ENCODE data around the gene SAE1. TPM values are rescaled to one million over a fixed set of nuclear protein-coding genes. Genes with fewer than 3 reads are reported as not detected.

The SAE1 gene
- total RNA-seq, 2 experiments from 2014 or later, result 125 to 127 TPM

DNA sequence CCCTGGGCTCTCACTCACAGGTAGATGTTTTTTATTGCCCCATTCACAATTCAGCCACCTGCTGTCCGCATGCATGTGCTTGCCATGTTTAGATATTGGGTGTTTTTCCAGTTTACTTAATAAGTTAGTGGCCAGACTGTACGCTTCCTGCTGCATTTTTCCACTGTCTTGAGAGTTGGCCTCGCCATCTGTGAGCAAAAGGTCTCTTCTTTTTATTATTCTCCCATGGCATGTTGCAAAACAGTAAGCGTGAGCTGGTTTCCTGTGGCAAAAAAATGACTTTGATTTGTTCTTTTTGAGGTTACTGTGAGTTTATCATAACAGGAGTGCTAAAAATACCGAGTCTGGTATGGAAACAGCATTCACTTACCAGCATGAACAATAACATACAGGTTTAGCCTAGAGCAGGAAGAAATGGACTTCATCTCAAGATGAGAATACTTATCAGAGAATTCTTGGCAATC, 46.0 kb downstream of the SAE1 start:
- no peaks in the 10 kb centered on the region for H3K9me3 Mint-ChIP-seq
- peak overlapping the region; percentile 26 for H3K4me3 Mint-ChIP-seq
- intact Hi-C loops (cut with micrococcal nuclease), result no loop called here
- peaks cover 52% of the 10 kb centered on the region for H3K36me3 Mint-ChIP-seq (ENCODE audit: low read depth)
- ChIA-PET POLR2A (interaction anchor here (0.8 to 2.6 kb wide), 5 partner anchors 10 to 33 kb away, joined by 3 to 15 read pairs (median 4); no protein-coding TSS in a partner anchor), CTCF (interaction anchor here (0.6 to 3.7 kb wide), 8 partner anchors 10 to 68 kb away, joined by 3 to 25 read pairs (median 7); no protein-coding TSS in a partner anchor)
- peak overlapping the region; percentile 89 for H3K27ac Mint-ChIP-seq
- TF ChIP-seq, protein P1, sequence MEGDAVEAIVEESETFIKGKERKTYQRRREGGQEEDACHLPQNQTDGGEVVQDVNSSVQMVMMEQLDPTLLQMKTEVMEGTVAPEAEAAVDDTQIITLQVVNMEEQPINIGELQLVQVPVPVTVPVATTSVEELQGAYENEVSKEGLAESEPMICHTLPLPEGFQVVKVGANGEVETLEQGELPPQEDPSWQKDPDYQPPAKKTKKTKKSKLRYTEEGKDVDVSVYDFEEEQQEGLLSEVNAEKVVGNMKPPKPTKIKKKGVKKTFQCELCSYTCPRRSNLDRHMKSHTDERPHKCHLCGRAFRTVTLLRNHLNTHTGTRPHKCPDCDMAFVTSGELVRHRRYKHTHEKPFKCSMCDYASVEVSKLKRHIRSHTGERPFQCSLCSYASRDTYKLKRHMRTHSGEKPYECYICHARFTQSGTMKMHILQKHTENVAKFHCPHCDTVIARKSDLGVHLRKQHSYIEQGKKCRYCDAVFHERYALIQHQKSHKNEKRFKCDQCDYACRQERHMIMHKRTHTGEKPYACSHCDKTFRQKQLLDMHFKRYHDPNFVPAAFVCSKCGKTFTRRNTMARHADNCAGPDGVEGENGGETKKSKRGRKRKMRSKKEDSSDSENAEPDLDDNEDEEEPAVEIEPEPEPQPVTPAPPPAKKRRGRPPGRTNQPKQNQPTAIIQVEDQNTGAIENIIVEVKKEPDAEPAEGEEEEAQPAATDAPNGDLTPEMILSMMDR (IDR thresholded peaks at IDR 0.05), result no peak
- H3K27me3 Mint-ChIP-seq, result no peaks in the 10 kb centered on the region
- H3K4me1 Mint-ChIP-seq (ENCODE audit: low read depth), result peaks cover 62% of the 10 kb centered on the region
- DNase-seq (peak; percentile 62), ATAC-seq (peak; percentile 79)

DNA sequence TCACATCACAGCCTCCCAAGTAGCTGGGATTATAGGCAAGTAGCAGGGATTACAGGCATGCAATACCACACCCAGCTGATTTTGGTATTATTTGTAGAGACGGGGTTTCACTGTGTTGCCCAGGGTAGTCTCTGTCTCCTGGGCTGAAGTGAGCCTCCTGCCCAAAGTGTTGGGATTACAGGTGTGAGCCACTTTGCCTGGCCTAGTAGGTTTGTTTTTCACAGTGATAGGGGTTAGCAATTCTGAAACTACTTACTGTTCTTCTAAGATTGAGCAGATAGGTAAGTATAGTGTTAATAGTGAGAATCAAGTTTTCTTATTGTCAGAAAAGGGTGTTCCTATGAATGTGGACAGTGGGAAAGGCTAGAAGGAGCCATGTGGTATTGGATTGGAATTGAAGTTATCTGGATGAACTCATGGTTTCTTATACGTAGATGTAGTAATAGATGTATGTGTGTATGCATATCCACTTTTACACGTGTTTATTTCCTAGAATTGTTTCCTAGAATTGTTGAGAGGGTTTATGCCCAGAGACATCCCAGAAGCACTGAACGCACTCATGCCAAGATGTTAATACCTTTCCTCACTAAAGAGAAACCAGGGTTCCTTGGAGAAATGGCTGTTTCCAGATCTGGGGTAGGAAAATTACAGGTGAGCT, 49.1 kb downstream of the SAE1 start:
- TF ChIP-seq, protein P1 (IDR thresholded peaks at IDR 0.05), result no peak
- no peaks in the 10 kb centered on the region for H3K9me3 Mint-ChIP-seq

GRCh38 chr19:47183601-47184000, 53.0 kb downstream of the SAE1 start:
- peak overlapping the region; percentile 93 for H3K27ac Mint-ChIP-seq
- POLR2A ChIA-PET, result interaction anchor here (0.5 to 2.2 kb wide), 4 partner anchors 11 to 561 kb away, joined by 3 to 9 read pairs (median 3); no protein-coding TSS in a partner anchor
- H3K36me3 Mint-ChIP-seq (ENCODE audit: low read depth), result peaks cover 53% of the 10 kb centered on the region
- ATAC-seq, result no peak
- DNase-seq, result no peak
- H3K4me3 Mint-ChIP-seq, result no peak overlapping the region
- TF ChIP-seq, protein P1 (IDR thresholded peaks at IDR 0.05), result no peak
- intact Hi-C loops (cut with micrococcal nuclease), result loop anchor here (5.0 kb wide), 1 partner anchor 36 kb away; no protein-coding TSS in a partner anchor
- H3K4me1 Mint-ChIP-seq (ENCODE audit: low read depth), result peaks cover 77% of the 10 kb centered on the region
- CTCF ChIA-PET, result no interaction called here
- no peaks in the 10 kb centered on the region for H3K9me3 Mint-ChIP-seq
- no peaks in the 10 kb centered on the region for H3K27me3 Mint-ChIP-seq

More for the DNA sequence above, 49.1 kb downstream of the SAE1 start:
- POLR2A ChIA-PET, result interaction anchor here (0.6 to 1.7 kb wide), 2 partner anchors 10 to 33 kb away, joined by 3 to 7 read pairs; no protein-coding TSS in a partner anchor
- Mint-ChIP-seq H3K27me3 (no peaks in the 10 kb centered on the region), H3K27ac (peak overlapping the region; percentile 11), H3K4me3 (no peak overlapping the region), H3K36me3 (ENCODE audit: low read depth) (peaks cover 61% of the 10 kb centered on the region), H3K4me1 (ENCODE audit: low read depth) (peaks cover 83% of the 10 kb centered on the region)
- CTCF ChIA-PET, result interaction anchor here (0.8 to 3.7 kb wide), 4 partner anchors 21 to 31 kb away, joined by 3 to 14 read pairs (median 5); no protein-coding TSS in a partner anchor
- intact Hi-C loops (cut with micrococcal nuclease), result loop anchor here (5.0 kb wide), 1 partner anchor 32 kb away; no protein-coding TSS in a partner anchor
- ATAC-seq, result no peak
- DNase-seq, result no peak

GRCh38 chr19:47186446-47187334, 56.1 kb downstream of the SAE1 start:
- H3K36me3 Mint-ChIP-seq (ENCODE audit: low read depth), result peaks cover 62% of the 10 kb centered on the region
- CTCF ChIA-PET, result interaction anchor here (0.7 to 4.8 kb wide), 16 partner anchors 9 to 174 kb away, joined by 3 to 69 read pairs (median 5); partner anchors contain the start of gene ZC3H4
- TF ChIP-seq, protein P1 (IDR thresholded peaks at IDR 0.05), result no peak
- H3K9me3 Mint-ChIP-seq, result no peaks in the 10 kb centered on the region
- intact Hi-C loops (cut with micrococcal nuclease), result loop anchor here (2.0 to 5.0 kb wide), 2 partner anchors 28 to 41 kb away; no protein-coding TSS in a partner anchor
- ATAC-seq (peak; percentile 75), DNase-seq (peak; percentile 96)
- POLR2A ChIA-PET, result interaction anchor here (0.6 to 4.4 kb wide), 16 partner anchors 10 to 79 kb away, joined by 3 to 35 read pairs (median 4); partner anchors contain the start of genes CCDC9 and ZC3H4
- peak overlapping the region; percentile 50 for H3K4me3 Mint-ChIP-seq
- peak overlapping the region; percentile 98 for H3K27ac Mint-ChIP-seq
- H3K27me3 Mint-ChIP-seq, result no peaks in the 10 kb centered on the region
- peaks cover 89% of the 10 kb centered on the region for H3K4me1 Mint-ChIP-seq (ENCODE audit: low read depth)

Measured in activated CD8-positive, alpha-beta T cell treated with anti-CD3 and anti-CD28 coated beads for 36 hours (primary cell).